ENCODE results near the gene FNDC11. TPM values are rescaled to one million over a fixed set of nuclear protein-coding genes. Genes with fewer than 3 reads are reported as not detected.

Gene FNDC11
- total and polyA plus RNA-seq, 2 of the 13 experiments (the other 11 are each of a cell fraction or from before 2014, with no cell fraction given), result 0.07 TPM; not detected in 1

- peak; percentile 53 for TF ChIP-seq ZNF687 (CRISPR knock-in tag; IDR thresholded peaks at IDR 0.05)
- peak; percentile 63 for TF ChIP-seq SAP130 (CRISPR knock-in tag; IDR thresholded peaks at IDR 0.05; ENCODE audit: low read depth)
- TF ChIP-seq, protein P1, sequence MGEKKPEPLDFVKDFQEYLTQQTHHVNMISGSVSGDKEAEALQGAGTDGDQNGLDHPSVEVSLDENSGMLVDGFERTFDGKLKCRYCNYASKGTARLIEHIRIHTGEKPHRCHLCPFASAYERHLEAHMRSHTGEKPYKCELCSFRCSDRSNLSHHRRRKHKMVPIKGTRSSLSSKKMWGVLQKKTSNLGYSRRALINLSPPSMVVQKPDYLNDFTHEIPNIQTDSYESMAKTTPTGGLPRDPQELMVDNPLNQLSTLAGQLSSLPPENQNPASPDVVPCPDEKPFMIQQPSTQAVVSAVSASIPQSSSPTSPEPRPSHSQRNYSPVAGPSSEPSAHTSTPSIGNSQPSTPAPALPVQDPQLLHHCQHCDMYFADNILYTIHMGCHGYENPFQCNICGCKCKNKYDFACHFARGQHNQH (CRISPR knock-in tag; IDR thresholded peaks at IDR 0.05), result peak; percentile 59; the same call in 1 of the 2 replicates
- no peak for TF ChIP-seq SRSF1 (optimal IDR thresholded peaks at IDR 0.05; ENCODE audit: low read depth, low read length)
- TF ChIP-seq HOXA3 (CRISPR knock-in tag; IDR thresholded peaks at IDR 0.05), result peak; percentile 33; the same call in 1 of the 2 replicates
- 0 out of 2 replicates have a peak, but pooled peaks have one; percentile 38 for TF ChIP-seq KAT8 (CRISPR knock-in tag; IDR thresholded peaks at IDR 0.05)
- 0 out of 2 replicates have a peak, but pooled peaks have one; percentile 93 for TF ChIP-seq ZNF354B (CRISPR knock-in tag; IDR thresholded peaks at IDR 0.05)
- TF ChIP-seq, protein P2, sequence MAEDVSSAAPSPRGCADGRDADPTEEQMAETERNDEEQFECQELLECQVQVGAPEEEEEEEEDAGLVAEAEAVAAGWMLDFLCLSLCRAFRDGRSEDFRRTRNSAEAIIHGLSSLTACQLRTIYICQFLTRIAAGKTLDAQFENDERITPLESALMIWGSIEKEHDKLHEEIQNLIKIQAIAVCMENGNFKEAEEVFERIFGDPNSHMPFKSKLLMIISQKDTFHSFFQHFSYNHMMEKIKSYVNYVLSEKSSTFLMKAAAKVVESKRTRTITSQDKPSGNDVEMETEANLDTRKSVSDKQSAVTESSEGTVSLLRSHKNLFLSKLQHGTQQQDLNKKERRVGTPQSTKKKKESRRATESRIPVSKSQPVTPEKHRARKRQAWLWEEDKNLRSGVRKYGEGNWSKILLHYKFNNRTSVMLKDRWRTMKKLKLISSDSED (CRISPR knock-in tag; IDR thresholded peaks at IDR 0.05), result no peak
- 0 out of 2 replicates have a peak, but pooled peaks have one; percentile 4 for TF ChIP-seq CEBPG (CRISPR knock-in tag; IDR thresholded peaks at IDR 0.05)
- TF ChIP-seq HMGXB4 (CRISPR knock-in tag; IDR thresholded peaks at IDR 0.05; ENCODE audit: borderline replicate concordance in 1 of 2, low read depth in 1 of 2), result peak in 1 of 2 experiments; percentile 72; a peak in 2 of 4 replicates
- peak; percentile 71; the same call in 1 of the 2 replicates for TF ChIP-seq KLF6 (CRISPR knock-in tag; IDR thresholded peaks at IDR 0.05)
- TF ChIP-seq SOX6 (IDR thresholded peaks at IDR 0.05), result no peak
- TF ChIP-seq SOX6 (CRISPR knock-in tag; IDR thresholded peaks at IDR 0.05), result 0 out of 2 replicates have a peak, but pooled peaks have one; percentile 14
- TF ChIP-seq ZNF543 (CRISPR knock-in tag; IDR thresholded peaks at IDR 0.05), result 0 out of 2 replicates have a peak, but pooled peaks have one; percentile 30
- TF ChIP-seq BCL6 (CRISPR knock-in tag; IDR thresholded peaks at IDR 0.05), result 0 out of 2 replicates have a peak, but pooled peaks have one; percentile 12
- 0 out of 2 replicates have a peak, but pooled peaks have one; percentile 47 for TF ChIP-seq ZFP41 (CRISPR knock-in tag; IDR thresholded peaks at IDR 0.05; ENCODE audit: borderline replicate concordance)
- 0 out of 2 replicates have a peak, but pooled peaks have one; percentile 38 for TF ChIP-seq ZBTB21 (CRISPR knock-in tag; IDR thresholded peaks at IDR 0.05)
- TF ChIP-seq, protein P3, sequence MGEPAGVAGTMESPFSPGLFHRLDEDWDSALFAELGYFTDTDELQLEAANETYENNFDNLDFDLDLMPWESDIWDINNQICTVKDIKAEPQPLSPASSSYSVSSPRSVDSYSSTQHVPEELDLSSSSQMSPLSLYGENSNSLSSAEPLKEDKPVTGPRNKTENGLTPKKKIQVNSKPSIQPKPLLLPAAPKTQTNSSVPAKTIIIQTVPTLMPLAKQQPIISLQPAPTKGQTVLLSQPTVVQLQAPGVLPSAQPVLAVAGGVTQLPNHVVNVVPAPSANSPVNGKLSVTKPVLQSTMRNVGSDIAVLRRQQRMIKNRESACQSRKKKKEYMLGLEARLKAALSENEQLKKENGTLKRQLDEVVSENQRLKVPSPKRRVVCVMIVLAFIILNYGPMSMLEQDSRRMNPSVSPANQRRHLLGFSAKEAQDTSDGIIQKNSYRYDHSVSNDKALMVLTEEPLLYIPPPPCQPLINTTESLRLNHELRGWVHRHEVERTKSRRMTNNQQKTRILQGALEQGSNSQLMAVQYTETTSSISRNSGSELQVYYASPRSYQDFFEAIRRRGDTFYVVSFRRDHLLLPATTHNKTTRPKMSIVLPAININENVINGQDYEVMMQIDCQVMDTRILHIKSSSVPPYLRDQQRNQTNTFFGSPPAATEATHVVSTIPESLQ (CRISPR knock-in tag; conservative IDR thresholded peaks at IDR 0.05), result 0 out of 2 replicates have a peak, but pooled peaks have one; percentile 47
- peak; percentile 13 for TF ChIP-seq YY1 (IDR thresholded peaks at IDR 0.05; ENCODE audit: insufficient read depth, insufficient replicate concordance, low read depth, low read length)
Observed at GRCh38 chr20:63580796-63581461, 27.0 kb downstream of the FNDC11 start (continued).

All from HepG2 (cell line).